HT1080 (cell line): ENCODE results near the gene SGSM2. TPM values are rescaled to one million over a fixed set of nuclear protein-coding genes. Genes with fewer than 3 reads are reported as not detected.

Source experiments
- DNase-seq: peaks from one replicate; pipeline ENCODE4 v3.0.0-alpha.2; 2015; ENCODE audit warnings: low read depth
- total RNA-seq: library from RNA; depleted of rRNA; stranded (reverse); fragments of >200 nt; shearing (Covaris generic); gene quantifications from 2 replicates; pipeline ENCODE4 v1.2.3, GENCODE V29; 2014

Gene SGSM2
- total RNA-seq, 1 experiment from 2014 or later = 39.4 TPM

DNA sequence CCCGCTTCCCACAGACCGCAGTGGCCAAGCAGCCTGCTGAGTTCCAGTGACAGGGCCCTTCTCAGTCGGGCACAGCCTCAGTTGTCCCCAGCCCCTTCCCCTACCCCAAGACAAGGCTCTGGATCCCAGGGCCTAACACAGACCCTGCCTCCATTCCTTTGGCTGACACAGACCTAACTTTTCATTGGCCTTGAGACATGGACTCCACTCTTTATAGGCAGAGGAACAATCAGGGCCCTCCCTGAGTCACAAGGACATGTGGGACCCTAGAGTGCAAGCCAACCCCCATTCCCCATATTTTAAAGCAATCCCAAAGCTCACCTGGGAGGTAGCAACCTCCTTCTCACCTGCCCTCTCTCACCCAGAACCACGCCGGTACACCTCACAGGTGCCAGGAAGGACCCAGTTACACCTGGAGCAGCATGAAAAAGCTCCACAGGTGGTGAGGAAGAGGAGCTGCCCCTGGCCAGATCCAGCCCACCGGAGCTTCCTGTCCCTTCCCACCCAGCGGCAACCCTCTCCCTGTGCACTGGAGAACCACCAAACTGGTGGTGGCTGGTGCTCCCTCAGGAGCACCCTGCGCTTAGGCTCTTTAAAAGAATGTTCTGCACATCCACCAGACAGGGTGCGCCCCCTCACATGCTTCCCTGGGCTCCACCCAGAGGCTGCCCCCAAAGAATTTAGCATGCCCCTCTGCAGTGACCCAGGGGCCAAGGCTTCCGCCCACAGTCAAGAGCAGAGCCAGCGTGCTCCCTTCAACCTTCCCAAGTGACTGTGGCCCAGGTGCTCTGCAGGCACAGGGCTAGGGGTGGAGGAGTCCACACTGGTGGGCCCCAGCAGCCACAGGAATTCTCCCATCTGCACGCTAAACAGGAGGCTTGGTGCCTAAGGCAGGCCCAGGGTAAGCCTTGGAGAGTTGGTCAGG is 60.2 kb downstream of the SGSM2 start:
- DNase-seq = no peak

DNA sequence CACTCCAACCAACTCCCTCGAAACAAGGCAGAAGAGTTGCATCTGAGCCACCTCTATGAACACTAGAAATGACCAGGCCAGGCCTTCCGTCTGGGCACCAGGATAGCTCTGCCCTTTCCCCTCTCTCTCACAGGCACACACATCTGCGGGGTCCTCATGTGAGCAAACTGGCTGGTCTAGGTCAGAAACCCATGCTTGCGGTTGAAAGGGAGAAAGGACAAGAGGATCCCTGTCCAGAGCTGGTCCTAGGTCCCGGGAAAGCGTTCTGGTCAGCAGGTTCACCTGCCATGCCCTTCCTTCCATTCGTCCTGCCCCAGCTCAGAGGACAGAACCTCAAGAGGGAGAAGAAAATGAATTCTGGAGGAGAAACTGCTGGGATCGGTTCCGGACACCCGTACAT is 60.9 kb downstream of the SGSM2 start:
- DNase-seq = no peak

DNA sequence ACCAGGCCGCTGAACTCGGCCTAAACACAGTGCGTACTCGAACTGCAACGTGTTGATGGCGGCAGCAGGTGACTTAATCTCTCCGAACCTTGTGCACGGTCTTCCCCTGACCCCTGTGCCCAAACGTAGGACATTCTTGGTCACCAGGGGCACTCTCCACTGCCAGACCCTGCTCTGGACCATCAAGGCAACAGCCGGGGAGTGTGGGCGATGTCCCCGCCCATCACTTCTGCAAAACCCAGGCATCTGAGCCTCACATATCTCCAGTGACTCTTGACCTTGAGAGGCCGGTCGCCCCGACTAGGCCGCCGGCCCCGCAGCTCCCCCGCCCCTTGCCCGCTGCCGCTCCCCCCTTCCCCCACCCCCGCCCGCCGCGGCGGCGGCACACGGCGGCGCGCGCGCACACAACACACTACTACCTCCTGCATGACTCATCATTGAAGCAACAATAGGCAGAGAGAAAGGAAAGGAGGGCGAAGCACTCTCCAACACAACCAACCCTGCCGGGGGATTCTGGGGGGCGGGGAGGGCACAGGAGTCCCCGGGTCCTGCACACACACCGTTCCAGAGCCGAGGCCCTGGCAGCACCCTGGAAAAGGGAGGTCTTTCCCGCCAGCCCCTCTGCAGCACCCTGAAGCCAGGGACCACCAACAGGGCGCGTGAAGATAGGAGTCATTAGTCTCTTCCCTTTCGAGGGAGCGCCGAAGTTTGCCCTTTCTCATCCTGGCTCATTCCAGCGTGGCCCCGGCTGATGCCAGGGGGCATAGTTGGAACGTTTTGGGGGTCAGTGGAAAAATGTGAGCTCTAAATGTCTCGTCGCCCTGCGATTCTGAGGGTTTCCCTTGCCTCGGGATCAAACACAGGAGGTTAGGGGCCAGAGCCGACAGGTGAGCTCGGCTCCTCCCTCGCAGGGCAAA is 61.6 kb downstream of the SGSM2 start:
- DNase-seq = peak; percentile 65

DNA sequence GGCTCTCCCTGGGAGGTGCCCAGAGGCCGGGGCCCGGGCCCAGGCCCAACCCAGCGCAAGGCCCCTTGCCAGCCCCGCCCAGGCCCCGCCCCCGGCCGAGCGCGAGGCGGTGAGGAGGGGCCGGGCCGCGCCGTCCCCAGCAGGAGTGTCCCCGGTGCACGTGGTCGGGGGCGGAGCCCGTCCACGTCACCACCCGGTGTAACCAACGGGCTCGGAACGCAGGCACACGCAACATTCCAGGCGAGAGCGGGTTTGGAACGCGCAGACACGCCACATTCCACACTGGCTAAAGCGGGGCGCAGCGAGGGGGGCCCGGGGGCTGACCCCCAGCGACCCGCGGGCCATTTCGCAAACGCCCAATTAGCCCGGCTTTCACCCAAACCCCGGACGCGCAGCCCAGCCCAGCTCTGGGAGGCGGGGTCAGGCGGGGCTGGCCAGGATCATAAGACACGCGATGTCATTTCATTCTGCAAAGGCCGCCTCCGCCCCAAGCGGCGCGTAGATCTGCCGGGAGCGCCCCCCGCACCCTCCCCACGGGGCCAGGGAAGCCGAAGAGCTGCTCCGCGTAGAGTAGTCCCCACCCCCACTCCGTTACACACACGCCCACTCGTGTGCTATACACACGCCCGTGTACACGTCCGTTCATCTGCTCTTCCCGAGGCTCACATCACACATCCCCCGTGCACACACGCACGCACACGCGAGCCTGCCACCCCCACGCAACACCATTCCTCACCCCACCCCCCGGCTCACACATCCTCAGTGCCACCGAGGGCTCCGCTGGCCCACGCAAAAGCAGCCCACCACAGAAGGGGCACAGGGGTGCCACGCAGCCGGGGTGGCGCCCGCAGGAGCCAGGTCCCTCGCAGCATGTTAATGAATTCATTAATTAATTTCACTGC is 62.5 kb downstream of the SGSM2 start:
- DNase-seq = peak; percentile 92

DNA sequence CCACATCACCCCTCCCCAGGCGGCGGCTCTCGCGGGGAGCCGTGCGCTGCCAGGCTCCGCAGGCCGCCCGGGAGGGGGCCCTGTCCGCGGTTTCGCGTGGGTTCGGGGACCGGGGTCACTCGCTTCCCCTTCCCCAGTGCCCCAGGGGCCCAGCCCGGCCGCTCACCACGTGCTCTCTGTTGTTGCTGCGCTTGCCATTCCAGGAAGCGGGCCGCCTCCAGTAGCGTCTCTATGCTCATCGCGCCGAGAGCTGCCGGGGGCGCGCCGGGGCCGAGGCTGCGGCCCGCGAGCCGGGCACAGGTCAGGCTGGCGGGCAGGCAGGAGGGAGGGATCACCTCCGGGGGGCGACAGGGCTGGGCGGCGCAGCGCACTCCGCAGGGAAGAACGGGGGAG is 63.2 kb downstream of the SGSM2 start:
- peak; percentile 35 for DNase-seq

DNA sequence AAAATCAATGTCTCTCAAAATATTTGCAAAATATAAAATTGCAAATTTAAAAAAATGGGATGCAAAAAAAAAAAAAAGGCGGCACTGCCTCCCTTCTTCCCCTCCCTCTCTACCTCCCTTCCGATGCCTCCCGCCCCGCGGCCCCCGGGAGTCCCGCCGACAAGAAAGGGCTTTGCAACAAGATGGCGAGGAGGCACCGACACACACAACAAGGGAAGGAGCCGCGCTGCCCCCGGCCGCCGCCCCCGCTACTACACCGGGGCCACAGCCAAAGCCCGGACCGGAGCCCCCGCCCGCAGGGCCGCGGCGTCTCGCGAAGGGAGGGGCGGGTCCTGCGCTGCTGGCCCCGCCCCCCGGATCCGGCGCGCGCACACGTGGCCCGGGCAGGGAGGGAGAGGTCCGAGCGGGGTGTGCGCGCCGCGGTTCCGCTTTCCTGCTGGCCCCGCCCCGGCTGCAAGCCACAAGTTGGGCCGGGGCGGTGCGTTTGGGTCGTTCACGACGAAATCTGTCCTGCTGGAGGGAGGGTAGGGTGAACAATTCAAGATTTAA is 63.6 kb downstream of the SGSM2 start, which contains the start of gene MNT:
MNT (minus strand) TSS at position 184 of the 549 bp plus-strand sequence. CDS start 348 bp downstream, outside the sequence.
- DNase-seq = peak; percentile 93

DNA sequence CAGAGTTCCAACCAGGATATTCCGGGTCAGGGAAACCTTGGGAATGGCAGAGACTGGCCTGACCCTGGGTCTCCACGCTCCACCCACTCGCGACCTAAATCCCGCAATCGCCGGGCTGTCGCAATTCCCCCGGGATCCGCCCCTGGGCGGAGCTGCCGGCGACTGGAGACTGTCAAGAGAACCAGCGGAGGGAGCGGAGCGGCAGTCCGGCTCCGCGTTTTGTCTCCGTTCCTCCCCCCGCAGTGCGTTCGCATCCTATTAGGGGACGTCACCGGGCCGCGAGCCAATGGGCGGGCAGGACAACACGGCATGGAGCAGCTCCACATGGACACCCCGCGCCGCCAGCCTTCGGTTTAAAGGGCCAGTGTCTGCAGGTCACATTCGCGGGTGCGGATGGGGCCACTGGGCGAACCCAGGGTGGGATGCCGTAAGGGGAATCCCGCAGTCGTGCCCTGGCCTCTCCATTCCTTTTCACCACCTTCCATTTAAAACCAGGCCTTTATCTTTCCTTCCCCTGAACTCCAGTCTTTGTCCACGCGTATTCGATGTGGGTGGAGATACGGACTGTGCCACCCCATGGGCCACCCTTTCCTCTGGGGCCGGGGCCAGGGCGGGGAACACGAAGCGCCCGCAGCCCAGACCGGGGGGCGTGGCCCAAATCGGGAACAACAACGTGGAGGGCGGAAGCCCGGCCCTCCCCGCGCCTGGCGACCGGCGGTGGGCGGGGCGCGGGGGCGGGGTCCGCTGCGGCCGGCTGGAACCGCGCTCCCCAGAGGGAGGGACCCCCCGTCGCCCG is 64.3 kb downstream of the SGSM2 start:
- peak; percentile 99 for DNase-seq

DNA sequence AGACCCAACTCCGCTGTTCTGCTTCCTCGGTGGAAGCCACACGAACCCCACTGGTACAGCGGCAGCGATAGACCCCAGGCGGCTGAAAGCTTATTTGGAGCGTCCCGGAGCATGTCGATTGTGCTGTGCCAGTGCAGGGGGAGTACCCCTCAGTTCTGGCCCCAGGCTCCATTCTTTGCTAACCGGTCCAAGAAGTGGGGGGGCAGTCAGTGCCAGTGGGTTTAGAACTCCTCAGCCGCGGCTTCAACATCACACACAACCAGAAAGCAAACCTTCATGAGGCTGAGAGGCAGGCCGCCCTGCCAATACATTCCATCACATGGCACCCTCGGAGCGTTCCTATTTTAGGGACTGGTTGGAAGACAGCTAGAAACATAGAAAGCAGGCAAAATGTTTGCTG is 65.2 kb downstream of the SGSM2 start:
- no peak for DNase-seq

DNA sequence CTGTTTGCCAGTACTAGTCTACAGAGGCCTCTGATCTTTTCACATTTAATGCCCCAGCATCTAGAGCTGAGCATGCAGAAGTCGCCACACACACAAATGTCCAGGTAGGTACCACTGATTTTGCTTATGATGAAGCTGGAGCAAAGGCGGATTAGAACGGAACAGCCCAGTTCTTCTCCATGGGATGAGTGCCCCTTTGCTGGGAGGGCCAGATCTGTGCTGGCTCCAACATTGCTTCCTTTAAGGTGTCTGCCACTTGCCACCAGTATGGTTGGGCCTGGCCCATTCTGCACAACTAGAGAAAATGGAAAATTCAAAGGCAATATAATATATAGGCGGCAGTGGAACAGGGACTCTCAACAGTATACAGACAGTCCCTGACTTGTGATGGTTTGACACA is 65.7 kb downstream of the SGSM2 start:
- DNase-seq = no peak

DNA sequence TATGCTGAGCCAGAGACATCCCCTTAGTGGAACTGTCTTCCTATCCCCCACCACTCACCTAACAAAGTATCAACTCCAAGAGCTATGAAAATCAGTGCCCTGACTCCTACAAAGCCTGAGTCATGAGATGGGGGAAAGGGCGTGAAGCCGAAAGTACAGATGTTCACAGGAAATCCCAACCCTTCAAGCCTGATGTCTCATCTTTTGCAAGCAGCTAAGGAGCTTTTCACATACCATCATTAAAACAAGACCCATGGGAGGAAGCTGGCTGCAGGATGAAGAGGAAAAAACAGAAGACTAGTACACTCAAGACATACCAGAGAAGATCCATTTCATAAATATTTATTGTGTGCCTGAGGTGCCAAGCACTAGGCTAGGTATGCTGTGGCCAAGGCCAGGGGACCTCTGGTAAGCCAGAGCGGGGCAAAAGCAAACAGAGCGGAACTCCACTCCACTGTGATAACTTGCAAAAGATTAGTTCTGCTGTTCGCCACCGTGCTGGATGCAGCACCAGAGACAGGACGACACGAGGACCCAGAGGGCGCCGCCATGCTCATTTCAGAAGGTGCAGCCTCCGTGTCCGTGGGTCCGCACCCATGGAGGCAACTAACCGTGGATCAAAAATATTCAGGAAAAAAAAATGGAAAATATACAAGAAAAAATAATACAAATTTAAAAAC is 68.1 kb downstream of the SGSM2 start:
- peak; percentile 96 for DNase-seq

DNA sequence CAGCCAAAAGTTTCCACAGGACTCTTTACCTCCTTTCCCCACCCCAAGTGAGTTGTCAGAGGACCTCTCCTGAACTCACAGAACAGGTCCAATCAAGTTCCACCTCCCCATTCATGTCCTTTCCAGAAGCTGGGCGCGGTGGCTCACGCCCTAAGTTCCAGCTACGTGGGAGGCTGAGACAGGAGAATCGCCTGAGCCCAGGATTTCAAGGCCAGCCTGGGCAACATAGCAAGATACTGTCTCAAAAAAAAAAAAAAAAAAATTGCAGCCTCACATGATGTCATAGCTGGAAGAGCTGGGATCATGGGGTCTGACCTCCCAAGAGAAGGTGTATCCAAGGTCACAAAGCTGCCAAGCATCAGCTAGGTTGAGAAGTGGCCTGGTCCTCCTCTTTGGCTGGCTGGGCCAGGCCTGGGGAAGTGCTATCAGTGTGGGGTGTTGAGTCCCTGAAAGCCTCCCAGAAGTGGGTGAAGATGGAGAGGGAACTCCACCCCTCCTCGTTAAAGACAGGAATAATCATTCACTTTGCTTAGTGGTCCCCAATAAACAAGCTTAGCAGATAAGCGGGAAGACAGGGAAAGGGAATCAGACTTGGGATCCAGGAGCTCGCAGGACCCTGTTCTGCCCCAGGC is 69.1 kb downstream of the SGSM2 start:
- DNase-seq = no peak

DNA sequence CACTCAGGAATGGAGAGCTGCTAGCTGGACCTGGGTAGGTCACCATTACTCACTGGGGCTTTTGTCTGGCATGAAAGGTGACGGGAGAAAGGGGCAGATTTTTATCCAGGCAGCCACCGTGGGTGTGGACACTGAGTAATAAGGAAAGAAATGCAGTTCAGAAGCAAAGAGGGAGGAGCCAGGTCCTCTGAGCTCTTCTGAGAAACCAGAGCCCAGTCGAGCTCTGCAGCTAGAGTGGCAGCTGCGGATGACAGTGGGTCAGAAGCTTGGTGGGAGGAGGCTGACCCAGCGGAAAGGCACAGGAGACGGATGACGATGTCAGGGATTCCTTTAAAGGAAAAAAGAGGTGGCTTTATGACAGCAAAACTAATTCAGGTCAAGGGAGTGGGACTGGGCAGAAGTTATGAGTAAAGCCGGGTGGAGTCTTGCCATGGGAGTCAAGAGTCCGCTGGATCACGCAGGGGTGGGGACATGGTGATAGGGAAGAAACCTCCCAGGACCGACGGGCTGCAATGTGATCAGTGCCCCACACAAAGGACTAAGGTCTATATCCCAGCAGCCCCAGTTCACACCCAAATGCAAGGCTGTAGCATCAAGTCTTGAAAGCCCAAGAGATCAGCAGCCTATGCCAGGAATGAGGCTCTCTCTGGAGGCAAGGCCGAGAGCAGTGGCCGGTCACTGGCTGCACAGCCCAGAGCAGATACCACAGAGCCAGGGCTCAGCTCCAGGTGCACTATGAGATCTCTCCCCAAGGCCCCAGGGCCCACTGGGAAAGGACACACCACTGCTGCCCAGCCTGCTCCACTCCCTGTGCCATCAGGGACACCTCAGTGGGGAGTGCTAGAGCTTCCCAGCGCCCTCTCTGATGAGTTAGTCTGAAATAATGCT is 69.8 kb downstream of the SGSM2 start:
- peak; percentile 97 for DNase-seq

DNA sequence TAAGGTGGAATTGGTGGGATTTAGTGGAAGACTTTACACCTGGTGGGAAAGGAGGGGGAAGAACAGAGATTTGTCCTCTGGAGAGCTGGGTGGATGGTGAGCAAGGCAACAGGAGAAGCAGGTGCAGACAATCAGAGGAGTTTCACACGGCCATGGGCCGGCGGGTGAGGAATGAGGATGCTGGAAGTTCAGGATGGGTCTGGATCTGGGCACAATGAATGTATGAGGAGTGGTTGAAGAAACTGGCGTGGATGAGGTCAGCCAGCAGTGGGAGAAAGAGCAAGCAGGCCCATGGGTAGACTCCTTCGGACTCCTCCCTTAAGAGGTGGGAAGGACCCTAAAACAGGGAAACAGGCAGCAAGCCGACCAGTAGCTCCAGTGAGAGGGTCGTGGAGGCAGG is 73.7 kb downstream of the SGSM2 start:
- no peak for DNase-seq

DNA sequence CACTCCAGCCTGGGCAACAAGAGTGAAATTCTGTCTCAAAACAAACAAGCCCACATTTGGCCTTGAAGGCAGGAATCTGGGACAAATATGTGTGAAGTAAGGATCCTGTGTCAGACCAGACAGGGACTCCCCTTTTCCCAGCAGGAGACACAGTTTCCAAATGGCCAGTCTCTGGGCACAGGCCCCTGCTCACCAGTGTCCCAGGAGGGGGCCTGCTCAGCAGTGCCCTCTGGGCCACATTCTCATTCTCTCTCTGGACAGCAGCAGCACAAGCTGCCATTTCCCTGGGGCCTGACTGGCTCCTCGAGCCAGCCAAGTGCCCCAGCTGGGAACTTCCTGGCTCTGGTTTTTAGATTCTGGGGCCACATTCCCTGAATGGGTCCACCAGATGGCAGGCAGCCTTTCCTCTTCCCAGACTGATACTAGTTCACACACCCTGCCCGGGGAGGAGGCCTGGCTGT is 75.3 kb downstream of the SGSM2 start:
- DNase-seq = peak; percentile 38

DNA sequence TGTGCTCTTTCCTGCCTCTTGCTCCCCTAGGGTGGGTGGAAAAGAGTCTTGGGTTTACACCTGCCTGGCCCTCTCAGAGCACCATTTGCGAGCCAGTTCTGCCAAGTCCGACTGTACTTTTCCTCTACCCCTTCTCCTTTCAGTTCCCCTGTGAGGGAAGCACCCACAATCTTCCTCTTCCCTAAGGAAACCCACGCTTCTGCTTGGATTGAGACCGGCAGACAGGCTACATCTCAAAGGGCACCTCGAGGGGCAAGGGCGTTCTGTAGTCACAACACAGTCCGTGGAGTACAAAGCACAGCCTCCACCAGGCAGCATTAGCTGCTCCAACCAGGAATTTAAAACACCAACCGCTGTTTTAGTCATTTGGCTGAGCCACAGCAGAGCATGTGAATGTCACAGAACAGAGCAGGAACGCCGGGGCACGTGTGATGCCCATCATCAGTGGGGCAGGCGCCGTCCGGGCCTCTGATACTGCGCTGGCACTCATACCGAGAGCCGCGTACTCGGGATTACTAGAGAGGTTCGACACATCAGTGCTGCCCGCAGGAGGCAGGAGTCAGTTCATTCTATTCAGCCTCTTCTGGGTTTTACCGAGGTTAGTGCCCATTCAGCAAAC is 77.3 kb downstream of the SGSM2 start:
- DNase-seq = no peak

DNA sequence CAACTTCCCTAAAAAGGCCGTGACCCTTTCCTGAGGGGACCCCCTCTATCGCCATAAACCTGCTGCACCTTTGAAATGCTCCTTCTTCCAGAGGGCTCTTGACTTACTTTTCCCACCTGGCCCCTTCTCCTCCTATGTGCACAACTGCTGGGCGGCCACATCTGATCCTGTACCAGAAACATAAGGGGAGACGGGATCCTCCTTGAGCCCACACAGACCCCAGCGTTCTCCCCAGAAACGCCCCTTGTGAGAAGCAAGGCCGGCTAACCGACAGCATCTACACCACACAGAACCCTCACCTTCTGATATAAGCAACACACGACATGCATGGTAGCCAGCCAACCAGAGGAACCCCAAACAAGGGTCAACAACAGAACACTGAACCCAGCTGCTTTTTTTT is 77.8 kb downstream of the SGSM2 start:
- no peak for DNase-seq
